ENCODE results near the gene RBM28.

GRCh38 chr7:128251337-128251736 lies 92.4 kb downstream of the RBM28 start:
- TF ChIP-seq, protein P1, sequence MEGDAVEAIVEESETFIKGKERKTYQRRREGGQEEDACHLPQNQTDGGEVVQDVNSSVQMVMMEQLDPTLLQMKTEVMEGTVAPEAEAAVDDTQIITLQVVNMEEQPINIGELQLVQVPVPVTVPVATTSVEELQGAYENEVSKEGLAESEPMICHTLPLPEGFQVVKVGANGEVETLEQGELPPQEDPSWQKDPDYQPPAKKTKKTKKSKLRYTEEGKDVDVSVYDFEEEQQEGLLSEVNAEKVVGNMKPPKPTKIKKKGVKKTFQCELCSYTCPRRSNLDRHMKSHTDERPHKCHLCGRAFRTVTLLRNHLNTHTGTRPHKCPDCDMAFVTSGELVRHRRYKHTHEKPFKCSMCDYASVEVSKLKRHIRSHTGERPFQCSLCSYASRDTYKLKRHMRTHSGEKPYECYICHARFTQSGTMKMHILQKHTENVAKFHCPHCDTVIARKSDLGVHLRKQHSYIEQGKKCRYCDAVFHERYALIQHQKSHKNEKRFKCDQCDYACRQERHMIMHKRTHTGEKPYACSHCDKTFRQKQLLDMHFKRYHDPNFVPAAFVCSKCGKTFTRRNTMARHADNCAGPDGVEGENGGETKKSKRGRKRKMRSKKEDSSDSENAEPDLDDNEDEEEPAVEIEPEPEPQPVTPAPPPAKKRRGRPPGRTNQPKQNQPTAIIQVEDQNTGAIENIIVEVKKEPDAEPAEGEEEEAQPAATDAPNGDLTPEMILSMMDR (IDR thresholded peaks at IDR 0.05; ENCODE audit: low read depth, low read length), result no peak
- TF ChIP-seq POLR2A (IDR thresholded peaks at IDR 0.05; ENCODE audit: extremely low read depth, insufficient read length) (no peak), MYC (IDR thresholded peaks at IDR 0.05; ENCODE audit: low read depth, low read length) (no peak), MAX (IDR thresholded peaks at IDR 0.05; ENCODE audit: low read depth, low read length) (no peak)

Data from NB4 (cell line).